SU-DHL-6 (cell line): Measurements from ENCODE around the gene RBFOX2.

Experiments used
- H2AFZ ChIP-seq: fragments of 200-600 bp; sonication (generic); 2 replicates; pipeline ENCODE4 v1.6.1; 2014; ENCODE audit warnings: low read depth, mild to moderate bottlenecking, moderate library complexity, mixed read lengths, antibody characterized with exemption, low read length; ENCODE audit not compliant: severe bottlenecking
- H3F3A ChIP-seq: fragments of 200-600 bp; shearing (Covaris generic); 2 replicates; pipeline ENCODE4 v1.6.0; 2016; ENCODE audit warnings: antibody characterized with exemption, mild to moderate bottlenecking; ENCODE audit not compliant: insufficient read depth
- H3K27ac ChIP-seq: fragments of 200-600 bp; sonication (generic); 2 replicates; pipeline ENCODE4 v1.5.1; 2016; ENCODE audit warnings: low read depth, mild to moderate bottlenecking, low read length, moderate library complexity, mixed read lengths
- H3K27me3 ChIP-seq: fragments of 200-600 bp; sonication (generic), shearing (Covaris generic); 2 replicates; pipeline ENCODE4 v1.6.0; 2014; ENCODE audit warnings: mild to moderate bottlenecking, low read length
- H3K36me3 ChIP-seq: fragments of 200-600 bp; sonication (generic); 2 replicates; pipeline ENCODE4 v1.6.1; 2014; ENCODE audit warnings: mild to moderate bottlenecking, low read length, mixed read lengths
- H3K4me2 ChIP-seq: fragments of 300-600, 200-600 bp; shearing (Covaris generic), sonication (generic); 2 replicates; pipeline ENCODE4 v1.6.0; 2014; ENCODE audit warnings: low read length, low read depth, mild to moderate bottlenecking; ENCODE audit not compliant: poor library complexity, severe bottlenecking
- H3K4me3 ChIP-seq: fragments of 200-600 bp; sonication (generic); 2 replicates; pipeline ENCODE4 v1.5.1; 2014; ENCODE audit warnings: antibody characterized with exemption, low read length, mild to moderate bottlenecking, mixed read lengths; ENCODE audit not compliant: insufficient read depth, poor library complexity, severe bottlenecking
- H3K79me2 ChIP-seq: fragments of 200-600 bp; sonication (generic); 2 replicates; pipeline ENCODE4 v1.6.1; 2014; ENCODE audit warnings: mild to moderate bottlenecking, low read length, moderate library complexity; ENCODE audit not compliant: insufficient read depth
- H3K9ac ChIP-seq: fragments of 200-600 bp; sonication (generic); 2 replicates; pipeline ENCODE4 v1.7.0; 2014; ENCODE audit warnings: mild to moderate bottlenecking, low read length
- H3K9me2 ChIP-seq: fragments of 200-600 bp; sonication (generic); replicated peaks from 2 replicates; pipeline ENCODE4 v1.6.1; 2014; ENCODE audit warnings: low read length; ENCODE audit not compliant: insufficient read depth
- H3K9me3 ChIP-seq: fragments of 200-600 bp; sonication (generic); 2 replicates; pipeline ENCODE4 v1.6.1; 2014; ENCODE audit warnings: low read length, mixed read lengths; ENCODE audit not compliant: insufficient read depth
- H4K20me1 ChIP-seq: fragments of 200-600 bp; sonication (generic); 2 replicates; pipeline ENCODE4 v1.6.1; 2014; ENCODE audit warnings: low read depth, mild to moderate bottlenecking, antibody characterized with exemption, low read length, moderate library complexity, mixed read lengths
- CTCF ChIP-seq: fragments of 200-600 bp; sonication (generic); IDR thresholded peaks from one replicate; pipeline ENCODE4 v1.5.1; 2017; ENCODE audit warnings: antibody characterized with exemption, mild to moderate bottlenecking, low read length, moderate library complexity; ENCODE audit not compliant: insufficient read depth, poor library complexity, severe bottlenecking
- EZH2phosphoT487 ChIP-seq: fragments of 200-600 bp; sonication (generic), shearing (Covaris generic); conservative IDR thresholded peaks from 2 replicates; pipeline ENCODE4 v1.6.1; 2018; ENCODE audit warnings: mild to moderate bottlenecking, antibody characterized with exemption, low read length, moderate library complexity, mixed read lengths

Gene RBFOX2

GRCh38 chr22:35882211-35883030 lies 146.2 kb downstream of the RBFOX2 start:
- Histone ChIP-seq H3K4me2 (no peak overlapping the region), H3K9me3 (no peaks in the 10 kb centered on the region), H4K20me1 (no peaks in the 10 kb centered on the region), H3K27ac (no peak overlapping the region), H2AFZ (no peak overlapping the region), H3K36me3 (no peaks in the 10 kb centered on the region), H3K9me2 (no peaks in the 10 kb centered on the region), H3K79me2 (no peaks in the 10 kb centered on the region), H3F3A (no peaks in the 10 kb centered on the region), H3K9ac (no peak overlapping the region), H3K27me3 (no peaks in the 10 kb centered on the region), H3K4me3 (no peak overlapping the region)
- TF ChIP-seq EZH2phosphoT487 (no peak), CTCF (no peak)

GRCh38 chr22:35879351-35879750 lies 149.3 kb downstream of the RBFOX2 start:
- Histone ChIP-seq H3K79me2 (no peaks in the 10 kb centered on the region), H3K9me3 (no peaks in the 10 kb centered on the region), H3K4me3 (no peak overlapping the region), H3K4me2 (no peak overlapping the region), H3F3A (no peaks in the 10 kb centered on the region), H2AFZ (no peak overlapping the region), H3K36me3 (no peaks in the 10 kb centered on the region), H3K27ac (no peak overlapping the region), H3K27me3 (no peaks in the 10 kb centered on the region), H3K9me2 (no peaks in the 10 kb centered on the region), H3K9ac (no peak overlapping the region), H4K20me1 (no peaks in the 10 kb centered on the region)
- no peak for TF ChIP-seq CTCF
- TF ChIP-seq EZH2phosphoT487, result no peak

DNA sequence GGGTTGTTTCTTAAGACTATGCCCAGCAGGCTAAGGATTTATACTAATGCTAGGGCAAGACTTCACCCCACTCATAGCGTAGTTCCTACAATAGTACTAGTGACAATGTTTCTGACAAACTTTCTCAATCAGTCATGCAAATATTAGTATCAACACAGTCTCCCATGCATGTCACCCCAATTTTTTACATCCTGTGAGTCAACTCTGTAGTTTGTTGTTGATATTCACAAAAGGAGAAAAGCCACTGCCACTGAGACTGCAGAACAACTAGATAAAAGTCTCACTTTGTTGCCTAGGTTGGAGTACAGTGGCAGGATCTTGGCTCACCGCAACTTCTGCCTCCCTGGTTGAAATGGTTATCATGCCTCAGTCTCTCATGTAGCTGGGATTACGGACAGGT lies 155.2 kb downstream of the RBFOX2 start:
- no peak overlapping the region for H2AFZ ChIP-seq
- H3K27me3 ChIP-seq, result no peaks in the 10 kb centered on the region
- no peaks in the 10 kb centered on the region for H3K79me2 ChIP-seq
- no peaks in the 10 kb centered on the region for H3K9me3 ChIP-seq
- H3K4me2 ChIP-seq, result no peak overlapping the region
- H3K9ac ChIP-seq, result no peak overlapping the region
- TF ChIP-seq EZH2phosphoT487 (no peak), CTCF (no peak)
- H3K4me3 ChIP-seq, result no peak overlapping the region
- H3K9me2 ChIP-seq, result no peaks in the 10 kb centered on the region
- H3F3A ChIP-seq, result no peaks in the 10 kb centered on the region
- no peaks in the 10 kb centered on the region for H4K20me1 ChIP-seq
- H3K36me3 ChIP-seq, result no peaks in the 10 kb centered on the region
- H3K27ac ChIP-seq, result no peak overlapping the region
